HG02970 (cell line): ENCODE measurements around the gene FFAR1.

Source experiments
- ATAC-seq: cut with Tn5 transposase; IDR thresholded peaks from one replicate; pipeline ENCODE4 v1.9.1; 2021; ENCODE audit warnings: mild to moderate bottlenecking, moderate library complexity, moderate number of reproducible peaks; ENCODE audit not compliant: unreplicated experiment, low FRiP score

FFAR1 gene

DNA sequence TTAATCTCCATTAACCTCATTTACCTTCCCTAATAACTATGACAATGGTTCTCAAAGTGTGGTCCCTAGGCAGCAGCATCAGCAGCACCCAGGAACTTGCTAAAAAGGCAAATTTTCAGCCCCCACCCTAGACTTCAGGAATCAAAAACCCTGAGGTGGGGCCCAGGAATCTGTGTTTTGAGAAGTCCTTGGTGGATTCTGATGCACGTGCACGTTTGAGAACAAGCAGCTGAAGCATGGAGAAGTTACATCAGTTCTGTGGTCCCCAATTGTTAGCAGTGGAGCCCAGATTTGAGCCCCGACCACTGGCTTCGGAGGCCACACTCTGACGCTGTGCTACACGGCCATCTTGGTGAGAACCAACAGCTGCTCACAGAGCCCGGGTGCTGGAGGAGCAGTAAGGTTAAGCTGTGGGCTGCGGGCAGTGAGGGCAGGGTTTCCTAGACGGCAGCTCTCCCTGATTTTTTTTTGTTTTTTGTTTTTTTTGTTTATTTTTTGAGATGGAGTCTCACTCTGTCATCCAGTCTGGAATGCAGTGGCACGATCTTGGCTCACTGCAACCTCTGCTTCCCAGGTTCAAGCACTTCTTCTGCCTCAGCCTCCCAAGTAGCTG, 32.7 kb upstream of the FFAR1 start:
- no peak for ATAC-seq

- ATAC-seq: no peak
Measured at GRCh38 chr19:35315883-35316282, 31.8 kb upstream of the FFAR1 start.

DNA sequence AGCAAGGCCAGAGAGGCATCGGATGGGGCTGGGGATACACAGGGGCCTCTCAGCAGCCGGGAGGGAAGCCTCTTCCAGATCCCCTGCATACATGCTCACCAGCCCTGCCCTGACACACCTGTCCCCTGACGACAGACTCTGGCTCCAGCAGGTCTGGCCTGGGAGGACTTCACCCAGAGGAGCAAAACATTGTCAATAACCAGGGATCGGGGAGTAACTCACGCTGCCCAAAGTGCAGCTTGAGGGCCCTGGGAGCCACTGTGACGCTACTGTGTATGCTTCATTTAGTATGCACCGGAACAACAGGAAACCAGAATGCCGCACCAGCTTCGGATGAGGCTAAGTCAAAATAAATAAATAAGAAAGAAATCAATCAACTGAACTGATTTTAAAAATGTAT, 31.1 kb upstream of the FFAR1 start:
- ATAC-seq: no peak

DNA sequence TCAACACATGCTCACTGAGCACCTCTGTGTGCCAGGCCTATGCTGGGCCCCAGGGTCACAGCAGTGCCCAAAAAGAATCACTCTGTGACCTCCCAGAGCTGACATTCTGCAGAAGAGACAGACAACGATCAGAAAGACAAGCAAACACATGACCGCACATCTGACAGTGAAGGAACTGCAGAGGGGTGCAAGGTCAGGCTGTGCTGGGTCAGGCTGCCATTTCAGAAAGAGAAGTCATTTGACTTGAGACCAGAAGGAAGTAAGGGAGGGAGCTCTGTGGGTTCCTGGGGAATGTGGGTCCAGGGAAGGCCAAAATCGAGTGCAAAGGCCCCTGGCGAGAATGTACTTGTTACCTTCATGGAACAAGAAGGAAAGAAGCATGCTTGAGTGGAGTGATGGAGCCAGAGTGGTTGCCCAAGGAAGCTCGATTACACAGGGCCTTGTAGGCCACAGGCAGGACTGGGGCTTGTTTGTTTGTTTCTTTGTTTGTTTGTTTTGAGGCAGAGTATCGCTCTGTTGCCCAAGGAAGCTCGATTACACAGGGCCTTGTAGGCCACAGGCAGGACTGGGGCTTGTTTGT, 30.1 kb upstream of the FFAR1 start:
- ATAC-seq: no peak

DNA sequence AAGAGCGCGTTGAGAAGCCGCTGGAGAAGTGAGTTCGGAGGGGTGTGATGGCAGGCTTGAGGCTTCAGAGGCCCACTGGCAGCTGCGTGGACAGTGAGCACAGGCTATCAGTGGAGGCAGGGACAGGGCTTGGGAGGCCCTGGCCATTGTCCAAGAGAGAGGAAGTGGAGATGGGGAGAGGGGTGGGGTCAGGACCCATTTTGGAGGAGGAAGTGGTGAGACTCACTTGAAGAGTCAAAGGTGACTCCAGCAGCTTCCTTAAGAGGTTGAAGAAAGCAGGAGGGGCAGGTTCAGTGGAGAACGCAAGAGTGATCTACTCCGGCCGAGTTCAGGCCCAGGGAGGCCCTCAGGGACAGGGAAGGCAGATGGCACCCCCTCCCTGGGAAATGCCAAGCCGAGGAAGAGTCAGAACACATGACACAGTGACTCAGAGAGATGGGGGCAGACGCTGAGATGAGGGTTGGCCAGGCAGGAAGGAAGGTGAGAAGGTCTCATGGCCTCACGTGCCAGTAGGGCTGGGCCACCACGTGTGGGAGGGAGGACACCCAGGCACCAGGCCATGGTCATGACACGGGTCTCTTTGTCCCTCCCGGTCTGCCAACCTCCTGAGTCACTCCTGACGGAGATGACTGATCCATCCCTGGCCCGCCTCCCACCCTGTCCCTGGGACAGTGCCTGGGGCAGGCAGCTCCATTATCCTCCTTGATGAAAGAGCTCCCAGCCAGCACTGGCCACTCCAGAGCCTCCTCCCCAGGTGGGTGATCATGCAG, 28.8 kb upstream of the FFAR1 start:
- no peak for ATAC-seq

DNA sequence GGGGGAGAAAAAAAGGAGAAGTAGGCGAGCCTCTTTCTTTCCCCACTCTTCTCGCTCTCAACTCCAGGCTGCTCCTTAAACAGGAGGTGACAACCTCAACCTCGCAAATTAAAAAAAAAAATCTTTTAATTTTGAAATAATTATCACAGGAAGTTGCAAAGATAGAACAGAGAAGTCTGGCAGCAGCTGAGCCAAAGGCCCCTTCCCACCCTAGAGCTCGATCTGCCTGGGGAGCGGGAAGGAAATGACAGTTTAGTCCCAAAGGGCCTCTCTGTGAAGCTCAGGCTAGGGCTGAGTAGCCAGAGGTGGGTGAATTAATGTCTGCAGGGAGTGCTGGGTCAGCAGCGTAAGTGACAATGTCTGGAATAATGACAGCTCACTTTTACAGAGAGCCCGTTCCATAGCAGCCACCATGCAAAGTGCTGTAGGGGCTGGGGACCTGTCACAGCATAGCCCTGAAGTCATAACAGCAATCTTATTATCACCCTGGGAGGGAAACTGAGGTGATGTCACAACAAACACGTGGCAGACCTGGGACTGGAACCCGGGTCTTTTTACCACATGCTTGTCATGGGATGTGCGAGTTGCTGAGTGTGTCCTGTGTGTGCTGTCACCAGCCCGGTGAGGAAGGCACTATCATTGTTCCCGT, 27.5 kb upstream of the FFAR1 start:
- ATAC-seq: no peak

DNA sequence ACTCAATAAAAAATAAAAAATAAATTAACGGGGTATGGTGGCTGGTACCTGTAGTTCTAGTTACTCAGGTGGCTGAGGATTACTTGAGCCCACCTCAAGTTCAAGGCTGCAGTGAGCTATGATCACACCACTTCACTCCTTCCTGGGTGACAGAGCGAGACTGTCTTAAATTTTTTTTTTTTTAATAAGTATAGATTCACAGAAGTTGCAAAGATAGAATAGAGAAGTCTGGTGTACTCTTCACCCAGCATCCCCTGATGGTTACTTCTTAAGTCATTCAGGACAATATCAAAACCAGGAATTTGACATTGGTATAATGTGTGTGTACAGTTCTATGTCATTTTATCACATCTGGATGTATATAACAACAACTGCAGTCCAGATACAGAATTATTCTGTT, 26.4 kb upstream of the FFAR1 start:
- no peak for ATAC-seq

DNA sequence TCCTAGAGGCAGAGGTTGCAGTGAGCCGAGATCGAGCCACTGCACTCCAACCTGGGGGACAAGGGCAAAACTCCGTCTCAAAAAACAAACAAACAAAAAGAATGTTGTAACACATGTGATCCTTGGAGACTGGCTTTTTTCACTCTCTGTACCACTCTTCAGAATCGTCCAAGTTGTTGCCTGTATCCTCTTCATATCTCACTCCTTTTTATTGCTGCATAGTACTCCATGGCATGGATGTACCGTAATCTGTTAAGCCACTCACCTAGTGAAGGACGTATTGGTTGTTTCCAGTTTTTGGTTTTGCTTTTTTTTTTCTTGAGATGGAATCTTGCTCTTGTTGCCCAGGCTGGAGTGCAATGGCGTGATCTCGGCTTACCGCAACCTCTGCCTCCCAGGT, 25.7 kb upstream of the FFAR1 start:
- no peak for ATAC-seq

DNA sequence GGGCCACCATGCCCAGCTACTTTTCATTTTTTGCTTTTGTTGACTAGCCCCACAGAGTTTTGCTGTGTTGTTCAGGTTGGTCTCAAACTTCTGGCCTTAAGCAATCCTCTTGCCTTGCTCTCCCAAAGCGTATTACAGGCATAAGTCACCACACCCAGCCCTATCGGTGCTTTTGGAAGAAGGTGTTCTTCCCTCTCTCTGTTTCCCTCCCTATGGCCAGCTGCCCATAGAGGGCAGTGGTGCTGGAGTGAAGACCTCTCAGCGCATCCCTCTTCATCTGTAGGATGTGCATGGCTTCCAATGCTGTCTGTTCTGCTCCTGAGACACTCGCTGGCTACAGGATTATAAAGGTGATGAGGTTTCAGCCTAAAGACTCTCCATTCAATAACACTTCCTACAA, 20.1 kb upstream of the FFAR1 start:
- no peak for ATAC-seq

- no peak for ATAC-seq
Measured at GRCh38 chr19:35328851-35329285, 18.8 kb upstream of the FFAR1 start, which contains the start of gene CD22. Gene CD22 (plus strand): TSS chr19:35329187. CDS start chr19:35332041, 2,854 bp downstream.

DNA sequence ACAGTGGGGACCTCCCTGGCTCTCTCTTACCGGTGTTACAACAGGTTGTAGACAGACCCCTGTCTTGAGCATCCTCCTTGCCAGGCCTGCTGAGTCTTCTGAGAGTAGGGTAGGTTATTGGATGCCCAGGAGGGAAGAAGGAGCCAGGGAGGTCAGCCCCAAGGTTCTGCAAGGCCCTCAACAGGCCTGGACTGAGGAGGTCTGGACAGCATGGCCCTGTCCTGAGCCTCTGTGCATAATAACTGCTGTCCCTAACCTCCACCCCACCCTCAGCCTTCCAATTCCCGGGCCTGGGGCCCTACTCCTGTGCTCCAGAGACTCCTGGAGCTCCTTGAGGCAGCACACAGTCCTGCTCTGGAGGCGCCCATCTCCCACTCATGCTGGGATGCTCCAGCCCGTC, 18.4 kb upstream of the FFAR1 start:
- no peak for ATAC-seq

DNA sequence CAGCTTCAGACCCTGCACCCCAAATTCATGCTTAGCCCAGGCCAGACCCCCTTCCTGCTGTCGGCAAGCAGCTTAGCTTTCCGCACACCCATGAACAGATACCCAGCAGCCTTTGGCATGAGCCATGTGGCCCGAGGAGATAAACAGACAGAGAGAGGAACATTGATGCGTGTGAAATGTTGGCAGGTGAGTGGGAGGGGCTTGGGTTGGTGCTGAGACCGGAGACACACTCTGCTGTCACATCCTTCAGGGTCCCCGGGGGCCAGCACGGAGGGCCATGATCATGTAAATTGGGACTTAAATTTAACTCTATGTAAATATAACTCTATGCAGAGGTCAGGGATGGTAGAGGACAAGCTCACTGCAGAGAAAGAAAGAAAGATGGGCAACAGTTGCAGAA, 17.2 kb upstream of the FFAR1 start:
- ATAC-seq: peak; percentile 49

GRCh38 chr19:35331551-35332214, 16.0 kb upstream of the FFAR1 start:
- ATAC-seq: no peak

DNA sequence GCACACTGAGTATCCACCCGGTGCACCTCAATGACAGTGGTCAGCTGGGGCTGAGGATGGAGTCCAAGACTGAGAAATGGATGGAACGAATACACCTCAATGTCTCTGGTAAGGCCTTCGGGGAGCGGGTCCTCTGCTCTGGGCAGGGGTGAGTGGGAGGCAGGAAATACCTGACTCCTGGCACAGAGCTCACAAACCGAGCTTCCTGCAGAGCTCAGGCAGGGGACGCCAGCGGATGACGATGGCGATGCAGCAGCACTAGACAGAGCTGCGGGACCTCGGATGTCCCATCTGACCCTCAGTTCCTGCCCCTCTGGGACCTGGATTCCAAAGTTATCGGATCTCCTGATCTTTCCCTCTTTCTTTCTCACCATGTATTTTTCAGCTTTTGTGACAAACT, 14.9 kb upstream of the FFAR1 start:
- no peak for ATAC-seq

DNA sequence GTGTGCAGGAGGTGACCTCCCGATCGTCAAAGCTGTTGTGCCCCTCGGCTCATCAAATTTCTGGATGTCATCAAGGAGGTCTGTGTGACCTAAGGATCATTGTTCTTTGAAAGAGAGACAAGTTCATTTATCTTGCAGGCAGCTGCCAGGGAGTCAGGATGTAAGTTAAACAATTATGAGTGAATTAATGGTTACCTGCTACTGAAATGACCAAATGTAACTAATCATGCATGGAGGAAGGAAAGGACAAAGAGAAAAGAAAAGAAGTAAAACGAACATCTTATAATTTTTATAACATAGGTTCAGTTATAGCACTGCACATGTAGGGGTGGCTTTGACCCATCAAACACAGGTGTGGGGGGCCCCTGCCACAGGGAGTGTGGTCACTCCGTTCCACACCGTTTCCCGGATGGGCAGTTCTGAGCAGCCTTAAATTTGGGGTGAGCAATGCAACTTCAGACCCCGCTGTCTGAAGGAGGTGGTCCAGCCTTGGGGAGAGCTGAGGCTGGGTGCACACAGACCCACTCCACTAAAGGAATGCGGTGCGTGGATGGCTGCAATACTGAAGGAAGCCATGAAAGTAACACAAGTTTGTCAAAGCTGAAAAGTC, 13.5 kb upstream of the FFAR1 start:
- no peak for ATAC-seq

GRCh38 chr19:35336166-35336955, 11.3 kb upstream of the FFAR1 start:
- ATAC-seq: no peak

- ATAC-seq: no peak
Measured at GRCh38 chr19:35337097-35337983, 10.4 kb upstream of the FFAR1 start.

DNA sequence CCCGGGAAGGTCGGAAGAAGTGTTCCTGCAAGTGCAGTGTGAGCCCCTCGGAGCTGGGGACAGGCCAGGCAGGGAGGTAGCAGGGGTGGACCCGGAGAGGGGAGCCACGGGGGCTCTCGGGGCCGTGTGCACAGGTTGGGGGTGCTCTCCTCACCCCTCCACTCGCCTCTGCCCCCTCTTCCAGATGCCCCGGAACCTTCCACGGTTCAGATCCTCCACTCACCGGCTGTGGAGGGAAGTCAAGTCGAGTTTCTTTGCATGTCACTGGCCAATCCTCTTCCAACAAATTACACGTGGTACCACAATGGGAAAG, 9.8 kb upstream of the FFAR1 start:
- no peak for ATAC-seq

- ATAC-seq: no peak
Measured at GRCh38 chr19:35340431-35340830, 7.3 kb upstream of the FFAR1 start.
